ENCODE measurements around the gene RSL24D1. TPM values are rescaled to one million over a fixed set of nuclear protein-coding genes. Genes with fewer than 3 reads are reported as not detected.

The RSL24D1 gene
- total RNA-seq, 1 donor from 2014 or later: 113 TPM

DNA sequence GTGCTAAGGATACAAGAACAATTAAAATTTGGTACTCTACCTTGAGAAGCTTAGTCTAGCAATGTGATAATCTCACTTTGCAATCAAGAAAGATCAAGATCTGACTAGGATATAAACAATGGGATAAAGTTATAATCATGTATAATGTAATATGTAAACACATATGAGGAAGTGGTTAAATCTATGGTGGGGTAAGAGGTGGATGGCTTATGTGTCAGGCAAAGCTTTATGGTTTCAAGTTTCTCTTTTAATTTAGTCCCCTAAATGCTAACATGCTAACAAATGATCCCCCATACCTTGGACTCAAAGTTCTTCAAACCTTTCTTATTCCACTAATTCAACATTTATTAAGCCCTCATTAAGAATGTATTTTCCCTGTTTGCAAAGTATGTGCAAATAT, 2.5 kb downstream of the RSL24D1 start:
- H3K4me3 ChIP-seq (ENCODE audit: low read depth, low read length): no peak overlapping the region
- no peak for TF ChIP-seq CTCF (IDR thresholded peaks at IDR 0.05; ENCODE audit: insufficient read depth, low read length, poor library complexity, severe bottlenecking)
- no peak for DNase-seq (ENCODE audit: low read depth)
- no peaks in the 10 kb centered on the region for H3K36me3 ChIP-seq (ENCODE audit: control insufficient read depth, insufficient read depth, low read length)
- H3K27me3 ChIP-seq (ENCODE audit: control insufficient read depth, insufficient read depth, low read length): no peaks in the 10 kb centered on the region

GRCh38 chr15:55186331-55186730, 10.4 kb downstream of the RSL24D1 start:
- no peak for DNase-seq (ENCODE audit: low read depth)
- Histone ChIP-seq H3K36me3 (ENCODE audit: control insufficient read depth, insufficient read depth, low read length) (no peaks in the 10 kb centered on the region), H3K4me3 (ENCODE audit: low read depth, low read length) (no peak overlapping the region), H3K27me3 (ENCODE audit: control insufficient read depth, insufficient read depth, low read length) (no peaks in the 10 kb centered on the region)
- no peak for TF ChIP-seq CTCF (IDR thresholded peaks at IDR 0.05; ENCODE audit: insufficient read depth, low read length, poor library complexity, severe bottlenecking)

- TF ChIP-seq CTCF (IDR thresholded peaks at IDR 0.05; ENCODE audit: insufficient read depth, low read length, poor library complexity, severe bottlenecking): no peak
- H3K36me3 ChIP-seq (ENCODE audit: control insufficient read depth, insufficient read depth, low read length): no peaks in the 10 kb centered on the region
- no peaks in the 10 kb centered on the region for H3K27me3 ChIP-seq (ENCODE audit: control insufficient read depth, insufficient read depth, low read length)
- no peak for DNase-seq (ENCODE audit: low read depth)
- H3K4me3 ChIP-seq (ENCODE audit: low read depth, low read length): no peak overlapping the region
Measured at GRCh38 chr15:55183679-55184078, 13.1 kb downstream of the RSL24D1 start.

GRCh38 chr15:55179141-55179540, 17.6 kb downstream of the RSL24D1 start:
- Histone ChIP-seq H3K4me3 (ENCODE audit: low read depth, low read length) (no peak overlapping the region), H3K36me3 (ENCODE audit: control insufficient read depth, insufficient read depth, low read length) (no peaks in the 10 kb centered on the region), H3K27me3 (ENCODE audit: control insufficient read depth, insufficient read depth, low read length) (no peaks in the 10 kb centered on the region)
- DNase-seq (ENCODE audit: low read depth): no peak
- TF ChIP-seq CTCF (IDR thresholded peaks at IDR 0.05; ENCODE audit: insufficient read depth, low read length, poor library complexity, severe bottlenecking): no peak

GRCh38 chr15:55170361-55170760, 26.4 kb downstream of the RSL24D1 start:
- DNase-seq (ENCODE audit: low read depth): peak; percentile 5
- H3K4me3 ChIP-seq (ENCODE audit: low read depth, low read length): no peak overlapping the region
- H3K27me3 ChIP-seq (ENCODE audit: control insufficient read depth, insufficient read depth, low read length): no peaks in the 10 kb centered on the region
- H3K36me3 ChIP-seq (ENCODE audit: control insufficient read depth, insufficient read depth, low read length): no peaks in the 10 kb centered on the region
- no peak for TF ChIP-seq CTCF (IDR thresholded peaks at IDR 0.05; ENCODE audit: insufficient read depth, low read length, poor library complexity, severe bottlenecking)

DNA sequence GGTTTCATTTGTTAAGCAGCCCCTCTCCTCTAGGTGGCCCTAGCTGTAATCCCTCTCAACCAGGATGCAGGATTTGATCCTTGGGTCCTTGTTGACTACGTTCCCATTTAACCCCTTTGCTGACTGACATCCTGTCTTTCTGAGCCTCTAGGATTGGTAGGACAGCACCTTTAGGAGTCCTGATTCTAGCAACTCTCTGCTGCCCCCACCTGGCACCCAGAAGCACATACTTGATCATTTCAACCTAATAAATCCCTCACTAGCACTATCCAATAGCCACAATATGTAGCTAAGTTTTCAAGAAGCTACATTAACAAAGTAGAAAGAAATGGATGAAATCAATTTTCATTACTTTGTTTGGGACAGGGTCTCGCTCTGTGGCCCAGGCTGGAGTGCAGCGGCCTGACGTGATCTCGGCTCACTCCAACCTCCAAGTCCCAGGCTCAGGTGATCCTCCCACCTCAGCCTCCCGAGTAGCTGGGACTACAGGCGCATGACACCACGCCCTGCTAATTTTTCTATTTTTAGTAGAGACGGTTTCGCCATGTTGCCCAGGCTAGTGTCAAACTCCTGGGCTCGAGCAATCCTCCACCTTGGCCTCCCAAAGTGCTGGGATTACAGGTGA, 28.3 kb downstream of the RSL24D1 start:
- no peaks in the 10 kb centered on the region for H3K27me3 ChIP-seq (ENCODE audit: control insufficient read depth, insufficient read depth, low read length)
- DNase-seq (ENCODE audit: low read depth): peak; percentile 37
- no peak overlapping the region for H3K4me3 ChIP-seq (ENCODE audit: low read depth, low read length)
- no peaks in the 10 kb centered on the region for H3K36me3 ChIP-seq (ENCODE audit: control insufficient read depth, insufficient read depth, low read length)
- peak; percentile 78 for TF ChIP-seq CTCF (IDR thresholded peaks at IDR 0.05; ENCODE audit: insufficient read depth, low read length, poor library complexity, severe bottlenecking)

All from kidney epithelial cell (primary cell).